Uterus (tissue), 4 donors: Measurements from ENCODE around the gene PIK3C2A. TPM values are rescaled to one million over a fixed set of nuclear protein-coding genes. Genes with fewer than 3 reads are reported as not detected.
A peak's percentile ranks its signal among the peaks of the same experiment; 100 is the strongest.

Source experiments
- DNase-seq, 2 donors: peaks; one replicate each; pipeline ENCODE4 v3.0.0-alpha.2; 2019 to 2020
- H3K27ac ChIP-seq, 2 donors: fragments of 200-600 bp; sonication (generic); 1 replicate in 1 of 2; 2 replicates in 1 of 2; pipeline ENCODE4 v1.5.1; 2016 to 2018
- H3K27me3 ChIP-seq, 2 donors: fragments of 200-600 bp; sonication (generic); one replicate each; pipeline ENCODE4 v1.5.1; 2018 to 2019; ENCODE audit warnings: control low read depth in 1 of 2
- H3K36me3 ChIP-seq, 2 donors: fragments of 200-600 bp; sonication (generic); one replicate each; pipeline ENCODE4 v1.5.1; 2019; ENCODE audit warnings: control low read depth in 1 of 2
- H3K4me1 ChIP-seq, 2 donors: fragments of 200-600 bp; sonication (generic); one replicate each; pipeline ENCODE4 v1.5.1; 2018 to 2019; ENCODE audit warnings: control low read depth in 1 of 2
- H3K4me3 ChIP-seq, 2 donors: fragments of 200-600 bp; sonication (generic); 1 replicate in 1 of 2; 2 replicates in 1 of 2; pipeline ENCODE4 v1.5.1; 2018 to 2019; ENCODE audit warnings: mild to moderate bottlenecking in 1 of 2
- H3K9me3 ChIP-seq, 2 donors: fragments of 200-600 bp; sonication (generic); one replicate each; pipeline ENCODE4 v1.5.1; 2019; ENCODE audit warnings: control low read depth in 1 of 2
- POLR2A ChIP-seq, 2 donors: fragments of 450-650 bp; IDR thresholded peaks; one replicate each; pipeline ENCODE4 v1.6.1; 2016; ENCODE audit warnings: antibody characterized with exemption in 2 of 2, mild to moderate bottlenecking in 1 of 2, moderate library complexity in 1 of 2
- intact Hi-C: fragments of 100-400 bp; cut with DNase I; formaldehyde crosslinking; loops from one replicate; pipeline ENCODE4 v1.15.1; 2023; ENCODE audit warnings: low total_unique reads
- total RNA-seq, 4 donors: library from RNA; depleted of rRNA in 3 of 4; stranded (reverse); fragments of >200 nt in 3 of 4; gene quantifications; one replicate each; pipeline versions ENCODE4 v1.1.0 to v1.2.4, GENCODE V29; 2014 to 2023
- TF ChIP-seq, protein P1 (sequence below), 4 experiments: fragments of 200-600 bp in 2 of 4; fragments of 450-650 bp in 2 of 4; sonication (generic) in 2 of 4; IDR thresholded peaks; one replicate each; pipeline ENCODE4 v1.5.1; 2016 to 2019; ENCODE audit warnings: antibody characterized with exemption in 4 of 4, mild to moderate bottlenecking in 2 of 4, moderate library complexity in 1 of 4
- donor health status: DM: yes; HTN: yes; CAD: no.

The PIK3C2A gene
- total RNA-seq, 4 donors from 2014 or later = 63.5 to 147 (median 90.5) TPM

DNA sequence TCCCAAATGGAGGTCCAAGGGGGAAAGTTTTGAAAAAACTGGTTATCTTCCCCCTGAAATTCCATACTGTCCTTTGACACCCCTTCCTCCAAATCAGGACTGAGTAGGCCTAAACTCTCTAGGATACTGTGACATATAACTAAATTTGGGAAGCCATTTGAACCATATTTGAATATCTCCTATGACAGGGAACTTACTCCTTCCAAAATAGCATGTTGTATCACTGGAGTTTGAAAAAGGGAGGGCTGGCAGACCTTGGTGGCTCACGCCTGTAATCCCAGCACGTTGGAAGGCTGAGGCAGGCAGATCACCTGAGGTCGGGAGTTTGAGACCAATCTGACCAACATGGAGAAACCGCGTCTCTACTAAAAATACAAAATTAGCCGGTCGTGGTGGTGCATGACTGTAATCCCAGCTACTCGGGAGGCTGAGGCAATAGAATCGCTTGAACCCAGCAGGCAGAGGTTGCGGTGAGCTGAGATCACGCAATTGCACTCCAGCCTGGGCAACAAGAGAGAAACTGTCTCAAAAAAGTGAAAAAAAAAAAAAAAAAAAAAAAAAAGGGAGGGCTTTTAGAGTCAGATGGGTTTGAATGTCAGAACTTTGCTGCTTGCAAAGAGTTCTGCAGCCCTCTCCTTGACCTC, 42.4 kb downstream of the PIK3C2A start:
- peak overlapping the region in 1 of 2 donors; percentile 62 for H3K27ac ChIP-seq
- no peaks in the 10 kb centered on the region for H3K27me3 ChIP-seq
- H3K4me3 ChIP-seq = no peak overlapping the region
- intact Hi-C loops = no loop called here
- H3K36me3 ChIP-seq = no peaks in the 10 kb centered on the region
- H3K4me1 ChIP-seq = no peaks in the 10 kb centered on the region
- TF ChIP-seq POLR2A (IDR thresholded peaks at IDR 0.05) = no peak
- TF ChIP-seq, protein P1, sequence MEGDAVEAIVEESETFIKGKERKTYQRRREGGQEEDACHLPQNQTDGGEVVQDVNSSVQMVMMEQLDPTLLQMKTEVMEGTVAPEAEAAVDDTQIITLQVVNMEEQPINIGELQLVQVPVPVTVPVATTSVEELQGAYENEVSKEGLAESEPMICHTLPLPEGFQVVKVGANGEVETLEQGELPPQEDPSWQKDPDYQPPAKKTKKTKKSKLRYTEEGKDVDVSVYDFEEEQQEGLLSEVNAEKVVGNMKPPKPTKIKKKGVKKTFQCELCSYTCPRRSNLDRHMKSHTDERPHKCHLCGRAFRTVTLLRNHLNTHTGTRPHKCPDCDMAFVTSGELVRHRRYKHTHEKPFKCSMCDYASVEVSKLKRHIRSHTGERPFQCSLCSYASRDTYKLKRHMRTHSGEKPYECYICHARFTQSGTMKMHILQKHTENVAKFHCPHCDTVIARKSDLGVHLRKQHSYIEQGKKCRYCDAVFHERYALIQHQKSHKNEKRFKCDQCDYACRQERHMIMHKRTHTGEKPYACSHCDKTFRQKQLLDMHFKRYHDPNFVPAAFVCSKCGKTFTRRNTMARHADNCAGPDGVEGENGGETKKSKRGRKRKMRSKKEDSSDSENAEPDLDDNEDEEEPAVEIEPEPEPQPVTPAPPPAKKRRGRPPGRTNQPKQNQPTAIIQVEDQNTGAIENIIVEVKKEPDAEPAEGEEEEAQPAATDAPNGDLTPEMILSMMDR (IDR thresholded peaks at IDR 0.05) = no peak
- H3K9me3 ChIP-seq = no peaks in the 10 kb centered on the region
- DNase-seq = no peak

DNA sequence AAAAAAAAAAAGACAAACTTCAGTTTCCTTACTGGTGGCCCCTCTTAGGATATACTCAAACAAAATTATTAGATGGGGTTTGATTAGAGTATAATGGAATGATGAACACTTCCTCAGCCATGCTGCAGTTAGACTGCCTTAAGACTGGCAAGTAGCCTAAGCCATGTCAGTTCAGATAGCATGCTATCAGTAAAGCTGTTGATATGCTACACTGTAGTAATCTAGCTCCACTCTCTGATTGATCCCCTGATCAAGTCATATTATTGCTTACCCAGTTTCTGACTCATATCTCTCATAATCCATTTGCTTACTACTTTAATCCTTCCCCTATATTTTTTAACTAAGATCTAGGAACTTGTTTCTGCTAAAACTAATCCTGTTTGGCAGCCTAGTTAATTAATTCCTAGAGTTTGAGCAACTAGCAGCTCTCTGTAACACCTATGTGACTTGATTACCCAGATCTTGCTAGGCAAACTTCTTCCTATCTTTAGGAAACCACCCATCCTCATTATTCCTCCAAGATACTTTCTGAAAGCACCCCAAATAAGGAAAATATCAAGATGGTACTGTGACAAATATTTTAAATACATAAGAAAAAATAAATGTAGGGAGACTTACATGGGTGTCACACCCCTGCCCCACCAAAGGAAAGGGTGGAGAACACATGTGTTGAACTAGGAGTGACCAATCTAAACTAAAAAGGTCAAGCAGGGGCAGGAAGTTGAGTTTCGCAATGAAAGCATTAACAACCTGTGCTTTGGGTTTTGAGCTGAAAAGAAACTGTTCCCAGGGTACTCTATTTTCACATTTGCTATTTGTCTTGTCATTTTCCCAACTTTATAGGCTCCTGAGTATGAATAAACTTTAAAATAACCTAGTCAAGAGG, 43.2 kb downstream of the PIK3C2A start:
- peak in 1 of 2 donors; percentile 40 for DNase-seq
- peak overlapping the region; percentile 9 to 63 for H3K27ac ChIP-seq
- H3K36me3 ChIP-seq = no peaks in the 10 kb centered on the region
- TF ChIP-seq, protein P1 (IDR thresholded peaks at IDR 0.05) = no peak
- TF ChIP-seq POLR2A (IDR thresholded peaks at IDR 0.05) = no peak
- H3K4me1 ChIP-seq = no peaks in the 10 kb centered on the region
- no peaks in the 10 kb centered on the region for H3K9me3 ChIP-seq
- intact Hi-C loops = no loop called here
- no peaks in the 10 kb centered on the region for H3K27me3 ChIP-seq
- H3K4me3 ChIP-seq = no peak overlapping the region

DNA sequence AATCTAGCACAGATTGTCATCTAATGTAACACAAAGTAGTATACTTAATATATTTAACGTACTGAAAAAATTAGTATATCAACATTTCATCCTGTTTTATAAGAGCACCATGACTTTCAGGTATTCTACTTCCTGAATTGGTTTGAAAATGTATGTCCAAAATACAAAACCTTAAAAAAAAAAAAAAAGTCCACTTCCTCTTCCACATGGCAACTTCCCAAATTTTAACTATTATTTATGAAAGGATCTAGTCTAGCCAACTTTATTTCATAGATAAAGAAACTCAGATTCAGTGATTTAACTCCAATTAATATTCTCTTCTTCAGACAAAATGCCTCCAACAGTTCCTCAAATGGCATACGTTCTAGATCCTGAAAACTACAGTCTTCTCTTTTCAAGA, 44.0 kb downstream of the PIK3C2A start:
- H3K27ac ChIP-seq = peak overlapping the region in 1 of 2 donors; percentile 63
- no peaks in the 10 kb centered on the region for H3K27me3 ChIP-seq
- intact Hi-C loops = no loop called here
- no peaks in the 10 kb centered on the region for H3K4me1 ChIP-seq
- TF ChIP-seq POLR2A (IDR thresholded peaks at IDR 0.05) = no peak
- TF ChIP-seq, protein P1 (IDR thresholded peaks at IDR 0.05) = no peak
- no peak overlapping the region for H3K4me3 ChIP-seq
- DNase-seq = no peak
- no peaks in the 10 kb centered on the region for H3K36me3 ChIP-seq
- H3K9me3 ChIP-seq = no peaks in the 10 kb centered on the region

DNA sequence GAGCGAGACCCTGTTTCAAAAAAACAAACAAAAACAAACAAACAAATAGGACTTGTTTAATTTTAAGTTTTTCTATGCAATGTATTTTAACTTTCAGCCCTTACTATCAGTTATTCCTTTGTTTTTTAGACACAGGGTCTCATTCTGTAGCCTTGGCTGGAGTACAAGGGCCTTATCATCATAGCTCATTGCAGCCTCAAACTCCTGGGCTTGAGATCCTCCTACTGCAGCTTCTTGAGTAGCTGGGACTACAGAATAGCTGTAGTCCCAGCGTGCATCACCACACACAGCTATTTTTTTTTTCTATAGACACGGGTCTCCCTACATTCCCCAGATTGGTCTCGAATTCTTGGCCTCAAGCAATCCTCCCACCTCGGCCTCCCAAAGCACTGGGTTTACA, 44.5 kb downstream of the PIK3C2A start:
- H3K36me3 ChIP-seq = no peaks in the 10 kb centered on the region
- no peaks in the 10 kb centered on the region for H3K9me3 ChIP-seq
- H3K4me1 ChIP-seq = no peaks in the 10 kb centered on the region
- no peak overlapping the region for H3K4me3 ChIP-seq
- H3K27ac ChIP-seq = no peak overlapping the region
- no peak for DNase-seq
- H3K27me3 ChIP-seq = no peaks in the 10 kb centered on the region
- intact Hi-C loops = no loop called here
- TF ChIP-seq POLR2A (IDR thresholded peaks at IDR 0.05) = no peak

DNA sequence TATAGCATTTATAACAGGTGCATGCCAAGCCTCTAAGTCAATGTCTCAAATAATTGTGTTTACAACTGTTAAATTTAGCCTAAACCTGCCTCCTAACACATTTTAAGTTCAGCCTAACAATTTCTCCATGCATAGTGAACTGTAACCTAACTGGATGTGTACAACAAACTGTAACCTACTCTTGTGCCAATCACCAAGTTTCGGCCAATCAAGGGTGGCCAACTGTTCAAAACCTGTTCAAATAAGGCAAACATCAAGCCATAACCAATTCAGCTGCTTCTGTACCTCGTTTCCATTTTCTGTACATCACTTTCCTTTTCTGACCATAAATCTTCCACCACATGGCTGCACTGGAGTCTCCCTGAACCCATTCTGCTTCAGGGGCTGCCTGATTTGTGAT, 45.4 kb downstream of the PIK3C2A start:
- Histone ChIP-seq H3K4me3 (no peak overlapping the region), H3K27me3 (no peaks in the 10 kb centered on the region), H3K4me1 (no peaks in the 10 kb centered on the region), H3K9me3 (no peaks in the 10 kb centered on the region), H3K36me3 (no peaks in the 10 kb centered on the region), H3K27ac (peak overlapping the region in 1 of 2 donors; percentile 59)
- intact Hi-C loops = no loop called here
- DNase-seq = no peak
- no peak for TF ChIP-seq POLR2A (IDR thresholded peaks at IDR 0.05)
- TF ChIP-seq, protein P1 (IDR thresholded peaks at IDR 0.05) = no peak
